ACHN (cell line): ENCODE measurements around the gene HELZ2.
"Not testable (repeated sequence)": the region's sequence is repeated elsewhere in the genome, so short reads cannot be mapped to it uniquely, and the experiment has no call there.

ENCODE experiments used
- DNase-seq: peaks from one replicate; pipeline ENCODE4 v3.0.0-alpha.2; 2015
- in situ Hi-C: cut with HindIII; loops from 2 replicates; pipeline ENCODE4 v1.10.0; 2017; ENCODE audit warnings: low sequenced_read_pairs, low pct_ligation_motif_present, low pct_unique_long_range_greater_than_20kb

HELZ2 gene

DNA sequence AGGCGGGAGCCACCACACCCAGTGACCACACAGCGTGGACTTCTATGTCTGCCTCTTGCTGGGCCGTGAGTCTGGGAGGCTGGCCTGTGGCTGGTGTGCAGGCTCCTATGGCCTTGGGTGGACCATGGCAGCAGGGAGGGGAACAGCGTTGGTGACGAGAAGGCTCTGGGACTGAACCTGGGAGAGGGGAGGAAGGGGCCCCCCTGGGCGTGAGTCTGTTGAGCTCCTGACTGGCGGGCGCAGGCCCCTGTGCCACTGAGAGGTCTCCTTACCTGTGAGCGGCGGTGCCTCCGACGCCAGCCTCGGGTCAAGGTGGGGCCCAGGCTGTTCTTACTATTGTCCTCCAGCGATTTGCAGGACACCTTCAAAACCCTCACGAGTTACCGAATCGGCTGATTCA lies 12.8 kb upstream of the HELZ2 start:
- in situ Hi-C loops, result loop anchor here (25.0 kb wide), 1 partner anchor 276 kb away; the partner anchor contains the start of genes ABHD16B and TPD52L2
- no peak for DNase-seq

DNA sequence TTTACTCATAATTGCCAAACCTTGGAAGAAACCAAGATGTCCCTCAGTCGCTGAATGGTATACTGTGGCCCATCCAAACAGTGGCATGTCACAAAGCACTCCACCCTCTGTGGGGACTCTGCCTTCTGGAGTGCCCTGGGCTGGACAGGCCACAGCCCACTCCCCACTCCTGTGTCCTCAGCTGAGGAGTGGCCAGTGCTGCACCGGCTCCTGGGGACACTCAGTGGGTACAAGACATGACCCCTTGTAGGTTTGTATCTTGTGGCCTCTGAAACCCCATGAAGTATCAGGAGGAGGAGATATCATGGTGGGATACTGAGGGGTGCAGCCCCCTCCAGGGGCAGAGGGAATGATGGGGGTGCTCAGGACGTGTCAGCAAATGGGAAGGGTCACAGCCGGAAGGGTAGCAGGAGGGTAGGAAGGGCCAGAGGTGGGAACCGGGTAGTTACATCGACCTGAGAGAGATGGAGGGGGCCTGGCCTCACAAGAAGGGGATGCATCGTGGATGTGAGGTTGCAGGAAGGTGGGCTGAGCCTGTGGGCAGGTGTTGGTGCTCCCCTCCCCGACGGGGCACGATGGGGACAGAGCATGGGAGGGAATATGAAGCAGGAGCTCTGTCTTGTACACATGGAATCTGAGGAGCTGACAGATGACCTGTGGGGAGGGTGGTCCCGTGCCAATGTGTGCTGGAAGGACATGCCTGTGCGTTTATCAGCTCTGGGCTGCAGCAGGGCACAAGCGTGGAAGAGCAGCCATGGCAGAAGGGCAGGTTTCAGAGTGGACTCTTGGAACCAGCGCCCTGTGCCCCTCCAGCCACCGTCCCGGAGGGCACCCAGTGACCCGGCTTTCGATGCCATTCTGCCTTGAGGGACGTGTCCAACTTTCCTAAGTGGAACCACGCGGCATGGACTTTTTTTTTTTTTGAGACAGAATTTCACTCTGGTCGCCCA lies 11.9 kb upstream of the HELZ2 start:
- DNase-seq, result no peak
- in situ Hi-C loops, result loop anchor here (25.0 kb wide), 1 partner anchor 276 kb away; the partner anchor contains the start of genes ABHD16B and TPD52L2

DNA sequence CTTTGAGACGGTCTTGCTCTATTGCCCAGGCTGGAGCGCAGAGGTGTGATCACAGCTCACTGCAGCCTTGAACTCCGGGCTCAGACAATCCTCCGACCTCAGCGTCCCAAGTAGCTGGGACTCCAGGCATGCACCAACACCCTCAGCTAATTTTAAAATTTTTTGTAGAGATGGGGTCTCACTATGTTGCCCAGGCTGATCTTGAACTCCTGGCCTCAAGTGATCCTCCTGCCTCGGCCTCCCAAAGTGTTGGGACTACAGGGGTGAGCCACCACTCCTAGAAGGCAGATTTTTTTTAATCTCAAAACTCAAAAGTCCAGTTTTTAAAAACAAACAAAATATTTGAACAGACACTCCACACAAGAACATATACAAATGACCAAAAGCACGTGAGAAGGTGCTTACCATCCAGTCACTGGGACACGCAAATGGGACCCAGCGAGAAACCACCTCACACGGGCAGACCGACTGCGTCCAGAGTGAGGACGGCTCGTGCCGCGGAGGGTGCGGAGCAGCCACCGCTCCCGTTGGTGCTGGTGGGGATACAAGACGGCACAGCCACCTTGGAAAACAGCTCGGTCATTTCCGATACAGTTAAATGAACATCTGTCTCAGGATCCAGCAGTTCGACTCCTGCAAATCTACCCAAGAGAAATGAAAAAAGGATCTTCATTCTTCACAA lies 8.5 kb upstream of the HELZ2 start:
- in situ Hi-C loops, result loop anchor here (25.0 kb wide), 1 partner anchor 280 kb away; the partner anchor contains the start of genes ABHD16B and TPD52L2
- no peak for DNase-seq

DNA sequence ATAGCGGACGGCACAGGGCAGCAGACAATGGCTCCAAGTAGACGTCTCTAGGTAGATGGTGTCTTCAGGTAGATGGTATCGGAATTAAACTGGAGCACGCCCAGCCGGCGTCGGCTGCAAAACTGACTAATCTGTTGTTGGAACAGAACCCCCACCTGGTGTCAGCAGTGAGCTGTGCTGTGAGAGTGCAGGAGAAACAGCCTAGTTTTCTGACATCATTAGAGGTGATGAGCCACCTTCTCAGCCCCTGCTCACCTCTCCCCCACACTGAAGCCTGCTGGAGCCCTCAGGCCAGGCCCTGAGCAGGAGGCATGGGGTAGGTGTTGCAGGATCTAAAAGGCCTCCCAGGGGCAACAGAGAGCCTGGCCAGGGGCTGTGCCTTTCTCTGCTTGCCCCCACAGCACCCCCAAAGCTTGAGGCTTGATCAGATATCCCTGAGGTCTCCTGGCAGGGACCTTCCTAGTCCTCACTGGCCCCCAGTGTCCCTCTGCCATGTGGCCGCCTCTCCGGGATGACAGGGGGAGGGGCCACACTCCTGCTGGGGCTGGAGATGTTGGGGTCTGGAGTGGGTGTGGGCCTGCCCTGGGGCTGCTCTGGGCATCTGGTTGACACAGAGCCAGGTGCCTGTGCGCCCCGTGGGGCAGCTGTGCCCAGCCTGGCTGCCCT lies 6.9 kb upstream of the HELZ2 start:
- peak; percentile 56 for DNase-seq
- in situ Hi-C loops, result loop anchor here (25.0 kb wide), 1 partner anchor 281 kb away; the partner anchor contains the start of genes ABHD16B and TPD52L2

DNA sequence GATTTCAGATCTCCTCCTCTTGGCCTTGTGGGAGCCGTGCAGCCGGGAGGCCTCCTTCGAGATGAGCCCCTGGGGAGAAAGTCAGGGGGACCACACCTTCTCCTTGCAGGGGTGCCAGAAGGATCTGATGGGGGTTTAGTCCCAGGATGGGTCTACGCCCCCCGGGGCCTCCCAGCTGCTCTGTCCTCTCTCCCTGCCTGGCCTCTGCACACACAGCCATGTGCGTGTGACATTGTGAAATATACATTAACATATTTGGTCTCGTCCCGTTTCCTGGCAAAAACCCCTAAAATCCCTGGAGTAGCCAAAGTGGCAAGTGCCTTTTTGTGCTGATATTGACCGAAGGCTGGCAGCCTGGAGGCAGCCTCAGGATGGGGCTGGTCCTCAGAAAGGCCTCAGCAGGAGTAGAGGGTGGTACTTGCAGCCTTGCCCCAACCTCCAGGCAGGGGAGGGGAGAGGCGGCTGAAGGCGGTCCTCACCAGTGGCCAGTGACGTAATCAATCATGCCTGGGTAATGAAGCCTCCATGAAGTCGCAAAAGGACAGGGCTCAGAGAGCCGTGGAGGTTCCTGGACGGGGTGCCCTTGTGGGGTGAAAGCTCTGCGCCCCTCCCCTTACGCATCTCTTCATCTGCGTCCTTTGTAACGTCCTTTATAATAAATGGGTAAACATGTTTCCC lies 5.1 kb upstream of the HELZ2 start:
- DNase-seq, result no peak

DNA sequence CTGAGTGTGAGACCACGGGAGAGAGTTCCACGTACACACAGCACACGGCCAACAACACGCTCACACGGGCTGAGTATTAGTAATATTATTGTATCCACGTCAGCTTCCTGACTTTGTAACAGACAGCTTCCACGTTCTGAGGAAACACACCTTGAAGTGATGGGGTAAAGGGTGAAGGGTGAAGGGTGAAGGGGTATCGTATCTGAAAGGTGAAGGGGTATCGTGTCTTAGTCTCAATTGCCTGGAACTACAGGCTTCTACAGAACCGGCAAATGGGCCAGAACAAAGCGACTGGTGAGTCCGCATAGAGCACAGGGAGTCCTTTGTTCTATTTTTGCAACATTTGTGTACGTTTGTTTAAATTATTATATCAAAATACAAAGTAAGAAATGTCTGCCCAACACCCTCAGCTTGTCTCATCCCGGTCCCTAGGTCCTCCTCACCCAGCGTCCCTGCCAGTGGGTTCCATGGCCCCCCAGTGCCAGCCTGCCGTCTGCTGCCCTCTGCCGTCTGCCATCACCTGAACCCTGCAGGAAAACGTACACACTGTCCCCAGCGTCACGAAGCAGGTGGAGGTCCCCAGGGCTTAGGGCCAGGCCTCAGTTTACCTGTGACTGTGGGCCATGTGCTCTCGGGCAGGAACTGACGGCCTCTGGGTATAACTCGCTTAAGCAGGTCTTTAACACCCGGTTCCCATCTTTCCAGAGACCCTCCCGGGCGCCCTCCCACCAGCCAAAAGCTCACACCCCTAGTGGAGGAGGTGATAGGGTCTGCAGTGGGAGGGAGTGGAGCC lies 4.4 kb upstream of the HELZ2 start:
- no peak for DNase-seq
- in situ Hi-C loops, result loop anchor here (25.0 kb wide), 1 partner anchor 284 kb away; the partner anchor contains the start of genes ABHD16B and TPD52L2

More for the DNA sequence above, 5.1 kb upstream of the HELZ2 start:
- in situ Hi-C loops, result loop anchor here (25.0 kb wide), 1 partner anchor 283 kb away; the partner anchor contains the start of genes ABHD16B and TPD52L2

DNA sequence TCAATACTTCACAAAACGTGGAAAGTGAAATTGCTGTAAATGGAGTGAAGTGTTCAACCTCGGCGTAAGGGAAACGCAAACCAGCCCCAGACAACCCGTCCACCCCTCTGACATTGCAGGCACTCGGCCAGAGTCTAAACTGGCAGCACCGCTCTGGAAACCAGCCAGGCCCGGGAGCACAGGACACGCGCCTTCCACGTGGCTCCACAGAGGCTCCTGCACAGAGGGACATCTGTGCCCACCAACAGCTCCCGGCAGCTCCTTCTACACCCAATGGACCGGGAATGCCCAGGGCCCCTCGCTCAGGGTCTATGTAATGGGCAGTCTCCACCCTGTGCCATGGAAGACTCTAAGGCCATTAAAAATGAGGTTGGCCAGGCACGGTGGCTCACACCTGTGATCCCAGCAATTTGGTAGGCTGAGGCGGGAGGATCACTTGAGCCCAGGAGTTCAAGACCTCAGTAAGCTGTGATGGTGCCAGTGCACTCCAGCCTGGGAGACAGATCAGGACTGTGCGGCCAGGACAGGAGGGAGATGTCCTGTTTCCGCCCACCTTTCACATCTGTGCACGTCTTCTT lies 3.4 kb upstream of the HELZ2 start:
- in situ Hi-C loops, result loop anchor here (25.0 kb wide), 1 partner anchor 285 kb away; the partner anchor contains the start of genes ABHD16B and TPD52L2
- DNase-seq, result no peak

DNA sequence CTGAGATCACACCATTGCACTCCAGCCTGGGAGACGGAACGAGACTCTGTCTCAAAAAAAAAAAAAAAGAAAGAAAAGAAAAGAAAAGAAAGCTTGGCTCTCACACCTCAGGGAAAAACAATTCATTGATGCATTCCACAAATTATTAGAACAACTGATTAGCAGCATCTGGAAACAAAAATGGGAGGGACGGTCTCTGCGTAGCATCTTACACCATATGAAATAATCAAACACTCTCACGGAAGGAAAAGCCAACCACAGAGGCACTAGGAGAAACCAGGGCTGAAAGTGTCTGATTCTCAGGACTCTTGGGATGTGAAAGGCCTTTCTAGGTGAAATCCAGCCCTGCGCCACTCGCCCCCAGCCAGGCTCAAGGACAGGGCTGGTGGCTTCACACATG lies 2.3 kb upstream of the HELZ2 start:
- no peak for DNase-seq
- in situ Hi-C loops, result loop anchor here (25.0 kb wide), 1 partner anchor 286 kb away; the partner anchor contains the start of genes ABHD16B and TPD52L2

DNA sequence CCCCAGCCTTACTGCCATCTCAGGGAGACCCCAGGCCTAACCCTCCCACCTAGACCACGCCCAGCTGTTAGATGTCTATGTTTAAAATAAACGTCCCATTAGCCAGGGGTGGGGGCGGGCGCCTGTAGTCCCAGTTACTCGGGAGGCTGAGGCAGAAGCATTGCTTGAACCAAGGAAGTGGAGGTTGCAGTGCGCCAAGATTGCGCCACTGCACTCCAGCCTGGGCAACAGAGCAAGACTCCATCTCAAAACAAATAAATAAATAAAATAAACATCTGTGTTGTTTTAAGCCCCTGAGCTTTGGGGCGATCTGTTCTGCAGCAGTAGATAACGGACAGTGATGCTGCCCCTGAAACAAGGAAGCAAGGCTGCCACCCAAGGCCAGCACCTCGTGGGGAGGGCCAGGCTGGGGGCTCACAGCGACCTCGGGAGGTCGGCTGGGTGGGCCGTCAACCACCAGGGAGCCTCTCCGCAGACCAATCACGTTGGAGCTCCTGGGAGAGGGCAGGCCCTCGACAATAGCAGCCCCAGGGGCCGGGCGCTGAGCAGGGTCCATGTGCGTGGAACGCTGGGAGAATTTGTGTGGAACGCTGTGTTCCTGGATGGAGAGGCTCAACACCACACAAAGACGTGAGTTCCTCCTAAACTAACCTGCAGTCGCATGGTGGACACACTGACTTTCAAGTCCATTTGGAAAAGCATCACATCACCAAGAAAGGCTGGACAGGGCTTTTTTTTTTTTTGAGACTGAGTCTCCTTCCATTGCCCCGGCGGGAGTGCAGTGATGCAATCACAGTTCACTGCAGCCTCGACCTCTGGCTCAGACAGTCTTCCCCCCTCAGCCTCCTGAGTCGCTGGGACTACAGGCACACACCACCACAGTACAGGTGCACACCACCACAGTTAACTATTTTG lies 1.0 kb upstream of the HELZ2 start:
- DNase-seq, result no peak
- in situ Hi-C loops, result loop anchor here (25.0 kb wide), 1 partner anchor 287 kb away; the partner anchor contains the start of genes ABHD16B and TPD52L2

DNA sequence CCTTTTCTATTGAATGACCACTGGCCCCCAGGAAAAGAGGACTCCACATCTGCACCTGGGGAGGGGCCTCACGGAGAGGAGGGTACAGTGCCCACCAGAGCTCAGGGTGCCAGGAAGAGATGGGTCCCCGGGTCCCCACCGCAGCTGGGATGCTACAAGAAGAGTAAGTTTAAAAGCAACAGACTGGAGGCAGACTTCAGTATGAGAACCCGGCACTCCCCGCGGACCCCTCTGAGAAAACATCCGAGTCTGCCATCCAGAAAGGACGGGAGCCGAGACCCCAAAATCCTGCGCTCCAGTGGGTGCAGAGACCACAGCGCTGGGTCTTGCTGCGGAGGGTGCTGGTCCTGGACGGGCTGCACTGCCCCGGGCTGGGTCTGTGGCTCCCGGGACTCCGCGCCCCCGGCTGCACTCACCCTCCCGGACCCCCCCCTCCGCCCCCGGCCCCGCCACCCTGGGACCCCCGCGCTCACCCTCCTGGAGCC lies 350 bp downstream of the HELZ2 start:
- in situ Hi-C loops, result no loop called here
- no peak for DNase-seq

DNA sequence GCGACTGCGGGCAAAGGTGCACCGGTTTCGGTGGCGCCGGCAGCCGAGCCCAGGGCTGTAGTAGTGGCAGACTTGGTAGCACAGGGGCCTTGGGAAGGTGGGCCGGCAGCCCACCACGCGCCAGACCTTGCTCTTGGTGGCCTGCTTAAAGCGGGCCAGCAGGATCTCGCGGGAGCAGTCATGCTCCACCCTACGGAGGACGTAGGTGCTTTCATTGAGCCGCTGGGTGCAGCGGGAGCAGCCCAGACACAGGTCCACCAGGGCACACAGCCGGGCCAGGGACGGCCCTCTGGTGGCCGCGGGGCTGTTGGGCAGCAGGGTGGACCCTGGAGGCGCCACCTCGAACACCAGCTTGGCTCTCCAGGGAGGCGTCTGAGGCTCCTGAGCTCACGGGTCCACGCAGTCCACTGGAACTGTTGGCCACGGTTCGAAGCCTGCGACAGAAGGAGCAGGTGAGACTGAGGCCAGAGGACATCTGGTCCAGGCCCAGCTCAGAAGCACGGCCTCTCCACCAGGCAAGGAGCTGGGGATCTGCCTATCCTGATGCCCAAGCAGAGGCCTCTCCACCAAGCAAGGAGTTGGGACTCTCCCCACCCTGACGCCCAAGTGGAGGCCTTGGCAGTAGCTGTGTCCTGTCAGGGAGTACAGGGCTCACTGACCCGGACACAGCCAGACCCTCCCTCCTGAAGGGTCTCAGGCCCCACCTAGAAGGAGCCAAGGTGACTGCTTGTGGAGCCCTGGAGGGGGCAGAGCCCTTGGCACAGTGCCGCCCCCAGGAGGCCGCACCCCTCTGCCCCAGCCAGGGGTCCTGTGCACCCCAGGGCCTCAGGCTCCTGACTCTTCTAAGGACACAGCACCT lies 1.0 kb downstream of the HELZ2 start:
- in situ Hi-C loops, result no loop called here
- DNase-seq, result peak; percentile 10

DNA sequence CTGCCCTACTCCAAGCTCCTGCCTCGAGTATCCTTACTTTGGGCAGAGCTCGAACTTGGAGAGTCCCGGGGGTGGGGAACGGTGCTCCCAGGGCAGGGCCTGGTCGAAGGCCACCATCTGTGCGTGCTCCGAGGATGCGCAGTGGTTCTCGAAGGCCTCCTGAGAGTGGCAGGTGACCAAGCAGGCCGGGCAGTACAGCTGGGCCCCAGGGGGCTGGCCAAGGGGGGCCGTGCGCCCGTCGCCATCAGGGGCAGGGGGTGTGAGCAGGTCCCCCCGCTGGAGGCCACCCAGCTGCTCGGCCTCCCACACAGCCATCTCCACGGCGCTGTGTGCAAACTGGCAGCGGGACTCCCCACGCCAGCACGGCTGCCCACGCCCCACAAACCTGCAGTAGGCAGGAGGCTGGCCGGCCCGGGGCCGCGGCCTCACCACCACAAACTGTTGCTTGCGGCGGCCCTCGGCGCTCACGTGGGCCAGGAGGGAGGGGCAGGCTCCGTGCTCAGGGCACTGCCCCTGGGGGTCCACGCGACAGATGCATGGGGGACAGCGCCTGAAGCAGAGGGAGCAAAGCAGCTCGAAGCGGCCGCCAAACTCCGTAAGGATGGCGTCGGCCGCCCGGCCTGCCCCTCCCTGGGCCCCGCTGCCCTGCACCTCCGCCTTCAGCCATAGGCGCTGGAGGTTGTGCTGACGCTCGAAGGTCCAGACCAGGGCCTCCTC lies 1.8 kb downstream of the HELZ2 start:
- DNase-seq, result no peak
- in situ Hi-C loops, result no loop called here

DNA sequence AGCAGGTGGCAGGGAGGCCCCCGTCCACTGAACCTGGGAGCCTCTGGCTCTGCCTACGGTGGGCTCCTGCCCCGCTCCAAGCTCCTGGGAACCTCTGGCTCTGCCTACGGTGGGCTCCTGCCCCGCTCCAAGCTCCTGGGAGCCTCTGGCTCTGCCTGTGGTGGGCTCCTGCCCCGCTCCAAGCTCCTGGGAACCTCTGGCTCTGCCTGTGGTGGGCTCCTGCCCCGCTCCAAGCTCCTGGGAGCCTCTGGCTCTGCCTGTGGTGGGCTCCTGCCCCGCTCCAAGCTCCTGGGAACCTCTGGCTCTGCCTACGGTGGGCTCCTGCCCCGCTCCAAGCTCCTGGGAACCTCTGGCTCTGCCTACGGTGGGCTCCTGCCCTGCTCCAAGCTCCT lies 3.0 kb downstream of the HELZ2 start:
- in situ Hi-C loops, DNase-seq: not testable (repeated sequence)

DNA sequence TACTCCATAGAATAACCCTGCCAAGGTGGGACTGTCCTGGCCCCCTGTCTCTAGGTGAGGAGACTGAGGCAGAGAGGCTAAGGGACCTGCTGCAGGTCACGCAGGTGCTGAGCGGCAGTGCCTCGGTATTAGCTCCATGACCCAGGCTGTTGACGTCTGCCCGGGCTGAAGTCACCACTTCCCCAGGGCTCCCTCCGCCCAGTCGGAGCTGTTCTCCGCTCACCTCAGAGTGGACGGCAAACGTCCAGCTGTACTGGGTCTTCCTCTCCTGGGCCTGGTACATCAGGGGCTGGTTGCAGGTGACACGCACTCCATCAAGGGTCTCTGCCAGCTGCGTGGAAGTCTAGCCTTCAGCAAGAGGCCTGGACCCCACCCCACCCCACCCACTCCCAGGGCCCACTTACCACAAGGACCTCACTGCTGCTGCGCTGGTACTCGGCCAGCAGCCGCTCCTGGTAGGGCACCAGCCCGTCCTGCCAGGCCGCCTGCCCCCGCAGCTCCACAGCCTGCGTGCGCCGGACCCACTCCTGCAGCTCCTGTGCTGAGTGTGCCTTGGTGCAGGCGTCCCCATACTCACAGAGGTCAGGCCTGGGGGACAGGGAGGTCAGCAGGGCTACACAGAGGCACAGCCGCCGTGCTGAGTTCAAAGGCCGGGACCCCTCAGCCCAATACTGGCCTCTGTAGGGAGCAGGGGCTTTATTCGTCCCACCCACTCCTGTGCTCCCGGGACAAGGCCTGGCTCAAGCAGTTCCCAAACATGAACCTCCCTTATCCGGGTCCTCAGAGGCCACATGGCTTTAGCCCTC lies 3.6 kb downstream of the HELZ2 start:
- no peak for DNase-seq
- in situ Hi-C loops, result no loop called here
